ENCODE results near the gene ADGRL3.

Gene ADGRL3

GRCh38 chr4:61200187-61200915 lies at the start of gene ADGRL3:
Gene ADGRL3 (plus strand): TSS chr4:61200326.
- no peak for DNase-seq

GRCh38 chr4:61152433-61152832 lies 47.7 kb upstream of the ADGRL3 start:
- no peak for DNase-seq

GRCh38 chr4:61160478-61160877 lies 39.6 kb upstream of the ADGRL3 start:
- DNase-seq = no peak

- DNase-seq = no peak
These were observed 38.0 kb upstream of the ADGRL3 start for GRCh38 chr4:61162116-61162515.

GRCh38 chr4:61173799-61174198 lies 26.3 kb upstream of the ADGRL3 start:
- DNase-seq = no peak

GRCh38 chr4:61175495-61175894 lies 24.6 kb upstream of the ADGRL3 start:
- no peak for DNase-seq

- DNase-seq = no peak
These were observed 22.8 kb upstream of the ADGRL3 start for GRCh38 chr4:61177367-61177766.

GRCh38 chr4:61180405-61180804 lies 19.7 kb upstream of the ADGRL3 start:
- DNase-seq = no peak

- no peak for DNase-seq
These were observed 17.2 kb upstream of the ADGRL3 start for GRCh38 chr4:61182915-61183314.

GRCh38 chr4:61185288-61185687 lies 14.8 kb upstream of the ADGRL3 start:
- DNase-seq = no peak

GRCh38 chr4:61192392-61192791 lies 7.7 kb upstream of the ADGRL3 start:
- DNase-seq = no peak

GRCh38 chr4:61193863-61194262 lies 6.3 kb upstream of the ADGRL3 start:
- no peak for DNase-seq

GRCh38 chr4:61194571-61194970 lies 5.6 kb upstream of the ADGRL3 start:
- DNase-seq = no peak

- DNase-seq = no peak
These were observed 5.0 kb upstream of the ADGRL3 start for GRCh38 chr4:61195101-61195500.

GRCh38 chr4:61198686-61199085 lies 1.4 kb upstream of the ADGRL3 start:
- no peak for DNase-seq

- DNase-seq = no peak
These were observed 296 bp upstream of the ADGRL3 start for GRCh38 chr4:61199873-61200186.

GRCh38 chr4:61200916-61201526 lies 895 bp downstream of the ADGRL3 start:
- DNase-seq = no peak

GRCh38 chr4:61201561-61201960 lies 1.4 kb downstream of the ADGRL3 start:
- DNase-seq = no peak

- no peak for DNase-seq
These were observed 2.0 kb downstream of the ADGRL3 start for GRCh38 chr4:61201961-61202637.

- DNase-seq = no peak
These were observed 2.7 kb downstream of the ADGRL3 start for GRCh38 chr4:61202638-61203435.

GRCh38 chr4:61203436-61203790 lies 3.3 kb downstream of the ADGRL3 start:
- no peak for DNase-seq

- DNase-seq = no peak
These were observed 4.4 kb downstream of the ADGRL3 start for GRCh38 chr4:61204353-61205060.

GRCh38 chr4:61205066-61205465 lies 4.9 kb downstream of the ADGRL3 start:
- no peak for DNase-seq
